WTC11 (cell line): ENCODE results near the gene HPSE. TPM values are rescaled to one million over a fixed set of nuclear protein-coding genes. Genes with fewer than 3 reads are reported as not detected.

Source experiments
- ATAC-seq: fragments of 200-7000 bp; cut with Tn5 transposase; 2 replicates; pipeline ENCODE4 v1.10.0; 2021; ENCODE audit warnings: mild to moderate bottlenecking, moderate library complexity
- CTCF ChIA-PET: fragments of 300-600 bp; sonication (Branson Sonifier 250); formaldehyde crosslinking; loops from one replicate; lab custom pipeline; 2021; ENCODE audit warnings: antibody characterized with exemption; lab: Charles Lee
- POLR2A ChIA-PET: fragments of 350-600 bp; sonication (Branson Sonifier 250); formaldehyde crosslinking; loops from one replicate; lab custom pipeline; 2021; ENCODE audit warnings: antibody characterized with exemption; lab: Charles Lee
- DNase-seq: peaks from one replicate; pipeline ENCODE4 v3.0.0; 2021; ENCODE audit warnings: low spot score
- H3K27ac Mint-ChIP-seq: 2 replicates; pipeline ENCODE4 v1.8.0; 2021; ENCODE audit warnings: mixed read lengths
- H3K27me3 Mint-ChIP-seq: 2 replicates; pipeline ENCODE4 v1.8.0; 2021; ENCODE audit warnings: low read depth, mild to moderate bottlenecking, moderate library complexity, mixed read lengths
- H3K36me3 Mint-ChIP-seq: 2 replicates; pipeline ENCODE4 v1.8.0; 2021; ENCODE audit warnings: mixed read lengths
- H3K4me1 Mint-ChIP-seq: 2 replicates; pipeline ENCODE4 v1.8.0; 2022; ENCODE audit warnings: mixed read lengths
- H3K4me3 Mint-ChIP-seq: 2 replicates; pipeline ENCODE4 v1.8.0; 2021; ENCODE audit warnings: mild to moderate bottlenecking, moderate library complexity, mixed read lengths
- H3K9me3 Mint-ChIP-seq: 2 replicates; pipeline ENCODE4 v1.8.0; 2021; ENCODE audit warnings: mixed read lengths
- ARID4B ChIP-seq: sonication (generic); formaldehyde crosslinking; IDR thresholded peaks from 2 replicates; pipeline ENCODE4 v1.8.0; 2023; ENCODE audit warnings: missing genetic modification reagents, mild to moderate bottlenecking, borderline replicate concordance
- CREB1 ChIP-seq: sonication (generic); formaldehyde crosslinking; IDR thresholded peaks from 2 replicates; pipeline ENCODE4 v1.8.0; 2023; ENCODE audit warnings: mild to moderate bottlenecking, missing genetic modification reagents
- CREM ChIP-seq: sonication (generic); formaldehyde crosslinking; IDR thresholded peaks from 2 replicates; pipeline ENCODE4 v1.8.1; 2022; ENCODE audit warnings: mild to moderate bottlenecking, missing genetic modification reagents, moderate library complexity
- HMGXB4 ChIP-seq: sonication (generic); formaldehyde crosslinking; IDR thresholded peaks from 2 replicates; pipeline ENCODE4 v1.8.1; 2023; ENCODE audit warnings: mild to moderate bottlenecking, moderate library complexity, missing genetic modification reagents
- IRF2 ChIP-seq: sonication (generic); formaldehyde crosslinking; IDR thresholded peaks from 2 replicates; pipeline ENCODE4 v1.8.0; 2022; ENCODE audit warnings: low read depth, missing genetic modification reagents, borderline replicate concordance
- NFE2L1 ChIP-seq: sonication (generic); formaldehyde crosslinking; IDR thresholded peaks from 2 replicates; pipeline ENCODE4 v1.8.1; 2023; ENCODE audit warnings: missing genetic modification reagents
- NR2C2 ChIP-seq: sonication (generic); formaldehyde crosslinking; IDR thresholded peaks from 2 replicates; pipeline ENCODE4 v1.8.0; 2022; ENCODE audit warnings: mild to moderate bottlenecking, missing genetic modification reagents
- RORB ChIP-seq: fragments of 250-450 bp; sonication (Bioruptor Pico); IDR thresholded peaks from 2 replicates; pipeline ENCODE4 v1.9.0; 2021; ENCODE audit warnings: mild to moderate bottlenecking
- TP53 ChIP-seq: sonication (generic); formaldehyde crosslinking; IDR thresholded peaks from 2 replicates; pipeline ENCODE4 v1.8.1; 2023; ENCODE audit warnings: mild to moderate bottlenecking, missing genetic modification reagents
- ZNF532 ChIP-seq: fragments of 250-450 bp; sonication (Bioruptor Pico); IDR thresholded peaks from 2 replicates; pipeline ENCODE4 v1.9.0; 2021; ENCODE audit warnings: mild to moderate bottlenecking, borderline replicate concordance
- total RNA-seq: library from RNA; stranded (reverse); gene quantifications from 3 replicates; pipeline ENCODE4 v1.2.3, GENCODE V29; 2021
- TF ChIP-seq, protein P1 (sequence below): fragments of 250-450 bp; sonication (Bioruptor Pico); IDR thresholded peaks from 2 replicates; pipeline ENCODE4 v2.1.2; 2022; ENCODE audit warnings: mild to moderate bottlenecking, moderate library complexity
- TF ChIP-seq, protein P2 (sequence below): sonication (generic); formaldehyde crosslinking; conservative IDR thresholded peaks from 2 replicates; pipeline ENCODE4 v1.8.1; 2023; ENCODE audit warnings: mild to moderate bottlenecking, low read depth, missing genetic modification reagents, moderate library complexity
- TF ChIP-seq, protein P3 (sequence below): sonication (generic); formaldehyde crosslinking; IDR thresholded peaks from 2 replicates; pipeline ENCODE4 v1.8.1; 2023; ENCODE audit warnings: mild to moderate bottlenecking, missing genetic modification reagents, moderate library complexity

HPSE gene
- total RNA-seq, 1 experiment from 2014 or later: 3.0 TPM

GRCh38 chr4:83268491-83268890 lies 66.2 kb downstream of the HPSE start:
- DNase-seq: no peak
- POLR2A ChIA-PET: no interaction called here
- H3K36me3 Mint-ChIP-seq: peaks cover 4% of the 10 kb centered on the region
- TF ChIP-seq, protein P1, sequence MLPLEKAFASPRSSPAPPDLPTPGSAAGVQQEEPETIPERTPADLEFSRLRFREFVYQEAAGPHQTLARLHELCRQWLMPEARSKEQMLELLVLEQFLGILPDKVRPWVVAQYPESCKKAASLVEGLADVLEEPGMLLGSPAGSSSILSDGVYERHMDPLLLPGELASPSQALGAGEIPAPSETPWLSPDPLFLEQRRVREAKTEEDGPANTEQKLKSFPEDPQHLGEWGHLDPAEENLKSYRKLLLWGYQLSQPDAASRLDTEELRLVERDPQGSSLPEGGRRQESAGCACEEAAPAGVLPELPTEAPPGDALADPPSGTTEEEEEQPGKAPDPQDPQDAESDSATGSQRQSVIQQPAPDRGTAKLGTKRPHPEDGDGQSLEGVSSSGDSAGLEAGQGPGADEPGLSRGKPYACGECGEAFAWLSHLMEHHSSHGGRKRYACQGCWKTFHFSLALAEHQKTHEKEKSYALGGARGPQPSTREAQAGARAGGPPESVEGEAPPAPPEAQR (CRISPR knock-in tag): no peak
- TF ChIP-seq, all 79 proteins: peak for 0
- no peak for ATAC-seq
- CTCF ChIA-PET: interaction anchor here (1.0 kb wide), 1 partner anchor 16 kb away, joined by 3 read pairs; the partner anchor contains the start of gene COQ2
- Mint-ChIP-seq H3K4me3 (no peak overlapping the region), H3K9me3 (no peaks in the 10 kb centered on the region), H3K27ac (no peak overlapping the region), H3K4me1 (no peaks in the 10 kb centered on the region), H3K27me3 (no peaks in the 10 kb centered on the region)

- H3K4me1 Mint-ChIP-seq: no peaks in the 10 kb centered on the region
- peaks cover 6% of the 10 kb centered on the region for H3K36me3 Mint-ChIP-seq
- TF ChIP-seq RORB (CRISPR knock-in tag) (no peak), IRF2 (no peak), HMGXB4 (CRISPR knock-in tag) (no peak), NR2C2 (no peak), ZNF532 (no peak), ARID4B (CRISPR knock-in tag) (no peak), CREB1 (CRISPR knock-in tag) (no peak), NFE2L1 (CRISPR knock-in tag) (no peak), CREM (no peak), TP53 (CRISPR knock-in tag) (no peak)
- TF ChIP-seq, protein P2, sequence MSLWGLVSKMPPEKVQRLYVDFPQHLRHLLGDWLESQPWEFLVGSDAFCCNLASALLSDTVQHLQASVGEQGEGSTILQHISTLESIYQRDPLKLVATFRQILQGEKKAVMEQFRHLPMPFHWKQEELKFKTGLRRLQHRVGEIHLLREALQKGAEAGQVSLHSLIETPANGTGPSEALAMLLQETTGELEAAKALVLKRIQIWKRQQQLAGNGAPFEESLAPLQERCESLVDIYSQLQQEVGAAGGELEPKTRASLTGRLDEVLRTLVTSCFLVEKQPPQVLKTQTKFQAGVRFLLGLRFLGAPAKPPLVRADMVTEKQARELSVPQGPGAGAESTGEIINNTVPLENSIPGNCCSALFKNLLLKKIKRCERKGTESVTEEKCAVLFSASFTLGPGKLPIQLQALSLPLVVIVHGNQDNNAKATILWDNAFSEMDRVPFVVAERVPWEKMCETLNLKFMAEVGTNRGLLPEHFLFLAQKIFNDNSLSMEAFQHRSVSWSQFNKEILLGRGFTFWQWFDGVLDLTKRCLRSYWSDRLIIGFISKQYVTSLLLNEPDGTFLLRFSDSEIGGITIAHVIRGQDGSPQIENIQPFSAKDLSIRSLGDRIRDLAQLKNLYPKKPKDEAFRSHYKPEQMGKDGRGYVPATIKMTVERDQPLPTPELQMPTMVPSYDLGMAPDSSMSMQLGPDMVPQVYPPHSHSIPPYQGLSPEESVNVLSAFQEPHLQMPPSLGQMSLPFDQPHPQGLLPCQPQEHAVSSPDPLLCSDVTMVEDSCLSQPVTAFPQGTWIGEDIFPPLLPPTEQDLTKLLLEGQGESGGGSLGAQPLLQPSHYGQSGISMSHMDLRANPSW: no peak
- TF ChIP-seq, protein P3, sequence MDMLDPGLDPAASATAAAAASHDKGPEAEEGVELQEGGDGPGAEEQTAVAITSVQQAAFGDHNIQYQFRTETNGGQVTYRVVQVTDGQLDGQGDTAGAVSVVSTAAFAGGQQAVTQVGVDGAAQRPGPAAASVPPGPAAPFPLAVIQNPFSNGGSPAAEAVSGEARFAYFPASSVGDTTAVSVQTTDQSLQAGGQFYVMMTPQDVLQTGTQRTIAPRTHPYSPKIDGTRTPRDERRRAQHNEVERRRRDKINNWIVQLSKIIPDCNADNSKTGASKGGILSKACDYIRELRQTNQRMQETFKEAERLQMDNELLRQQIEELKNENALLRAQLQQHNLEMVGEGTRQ (CRISPR knock-in tag): no peak
- H3K27me3 Mint-ChIP-seq: no peaks in the 10 kb centered on the region
- no peak overlapping the region for H3K4me3 Mint-ChIP-seq
- no peak for DNase-seq
- ATAC-seq: no peak
- ChIA-PET POLR2A (no interaction called here), CTCF (interaction anchor here (1.0 to 1.1 kb wide), 2 partner anchors 14 to 16 kb away, joined by 3 read pairs; partner anchors contain the start of gene COQ2)
- no peaks in the 10 kb centered on the region for H3K9me3 Mint-ChIP-seq
- H3K27ac Mint-ChIP-seq: no peak overlapping the region
These were observed 66.7 kb downstream of the HPSE start for GRCh38 chr4:83267830-83268475.
